Renal pelvis (tissue), 4 donors: Measurements from ENCODE around the gene AUTS2. TPM values are rescaled to one million over a fixed set of nuclear protein-coding genes. Genes with fewer than 3 reads are reported as not detected.

Source experiments
- DNase-seq: peaks from one replicate; pipeline ENCODE4 v3.0.0-alpha.2; 2013
- polyA plus RNA-seq, 3 donors: library from polyadenylated mRNA; unstranded; fragments of 120-200 nt; gene quantifications; one replicate each; pipeline ENCODE4 v1.2.1, GENCODE V29; 2013; ENCODE audit not compliant: insufficient read length in 3 of 3

AUTS2 gene
- polyA plus RNA-seq, 3 donors: 85.8 to 114 (median 86.6) TPM

- no peak for DNase-seq
These were observed 518.0 kb downstream of the AUTS2 start for GRCh38 chr7:70116244-70116643.

GRCh38 chr7:70116867-70117266 is 518.6 kb downstream of the AUTS2 start:
- no peak for DNase-seq

GRCh38 chr7:70120851-70121250 is 522.6 kb downstream of the AUTS2 start:
- DNase-seq: no peak

DNA sequence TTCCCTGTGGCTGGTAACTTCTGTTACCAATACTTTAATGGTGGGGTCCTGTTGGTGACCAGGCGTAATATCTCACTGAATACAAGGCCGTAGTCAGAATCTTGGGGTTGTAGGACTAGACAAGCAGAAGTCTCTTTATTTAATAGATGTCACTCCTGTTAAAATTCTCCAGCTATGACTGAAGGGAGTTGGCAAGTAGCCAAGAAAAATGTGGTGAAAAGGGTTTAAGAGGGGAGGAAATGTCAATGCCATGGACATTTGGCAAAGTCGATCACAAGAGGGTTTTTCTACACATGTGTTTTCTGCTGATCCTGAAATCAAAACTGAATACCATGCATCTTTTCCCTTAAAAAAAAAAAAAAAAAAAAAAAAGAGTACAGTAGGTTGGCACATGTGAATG is 533.5 kb downstream of the AUTS2 start:
- DNase-seq: no peak

GRCh38 chr7:70132226-70132851 is 534.1 kb downstream of the AUTS2 start:
- DNase-seq: no peak

DNA sequence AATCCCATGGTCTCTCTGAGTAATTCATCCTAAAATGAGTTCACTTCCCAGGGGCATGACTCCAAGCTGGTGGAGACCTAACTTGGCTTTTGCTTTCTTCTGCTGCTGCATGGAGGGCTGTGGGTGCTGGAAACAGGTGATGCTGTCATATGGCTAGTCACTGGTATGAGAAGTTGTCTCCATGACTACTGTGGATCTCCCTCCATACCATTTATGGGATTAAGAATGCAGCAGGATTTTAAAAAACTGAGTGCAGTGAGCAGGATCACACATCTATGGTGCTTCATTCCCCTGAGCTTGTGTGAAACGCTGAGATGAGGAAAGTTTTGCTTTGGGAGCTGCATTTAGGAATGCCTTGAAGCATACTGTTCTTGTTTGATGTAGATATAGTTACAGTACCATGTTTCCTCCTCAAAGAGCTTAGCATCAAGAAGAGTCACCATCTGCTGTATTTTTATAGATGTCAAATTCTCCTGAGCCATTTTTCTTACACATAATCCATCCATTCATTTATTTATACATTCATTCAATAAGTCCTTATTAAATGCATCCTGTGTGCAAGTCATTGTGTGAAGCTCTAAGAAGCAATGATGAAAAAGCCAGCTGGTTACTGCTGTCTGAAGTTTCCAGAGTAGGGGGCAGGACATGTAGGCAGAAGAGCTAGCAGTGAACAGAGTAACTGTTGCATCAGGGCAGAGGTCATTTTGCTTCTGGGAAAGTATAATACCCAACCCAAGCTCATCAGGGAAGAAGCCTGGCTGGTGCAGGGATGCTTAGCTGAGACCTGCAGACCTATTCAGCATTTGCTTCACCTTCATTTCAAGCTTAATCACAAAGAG is 534.8 kb downstream of the AUTS2 start:
- no peak for DNase-seq

DNA sequence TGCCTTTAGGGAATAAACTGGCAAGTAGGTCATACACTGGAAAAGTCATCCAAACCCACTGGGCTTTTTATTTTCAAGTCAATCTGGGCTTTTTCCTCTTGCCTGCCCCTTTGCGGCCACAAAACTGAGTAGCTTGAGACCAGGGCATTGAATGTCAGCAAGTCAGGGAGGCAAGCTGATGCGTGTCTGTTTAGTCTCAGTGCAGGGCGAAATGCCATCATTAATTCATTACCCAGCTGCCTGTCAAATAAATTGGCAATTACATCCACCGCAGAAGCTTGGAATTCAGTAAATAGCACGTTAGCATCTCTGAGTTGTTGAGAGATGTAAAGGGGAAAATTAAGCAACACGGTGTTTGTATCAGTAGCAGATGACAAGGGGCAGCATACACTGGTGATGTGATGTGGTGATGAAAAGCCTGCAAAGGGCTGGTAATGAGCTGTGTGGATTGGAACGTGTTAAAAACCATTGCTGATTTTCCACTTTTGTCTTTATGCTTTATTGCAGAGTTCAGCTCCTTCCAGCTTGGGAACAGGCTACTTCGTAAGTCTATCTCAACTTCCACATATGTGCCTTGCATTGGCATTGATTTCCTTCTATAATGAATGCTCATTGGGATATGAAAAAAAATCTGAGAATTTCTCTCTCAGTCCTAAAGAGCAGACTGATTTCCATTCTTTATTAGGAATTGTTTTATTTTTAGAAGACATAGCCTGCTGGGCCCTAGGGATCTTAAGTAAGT is 535.9 kb downstream of the AUTS2 start:
- DNase-seq: no peak

- DNase-seq: no peak
These were observed 537.4 kb downstream of the AUTS2 start for GRCh38 chr7:70135656-70136055.

GRCh38 chr7:70137126-70137525 is 538.9 kb downstream of the AUTS2 start:
- no peak for DNase-seq

GRCh38 chr7:70142247-70142932 is 544.1 kb downstream of the AUTS2 start:
- DNase-seq: no peak

- peak; percentile 86 for DNase-seq
These were observed 545.1 kb downstream of the AUTS2 start for GRCh38 chr7:70143075-70144044.

GRCh38 chr7:70148997-70149396 is 550.7 kb downstream of the AUTS2 start:
- no peak for DNase-seq

- no peak for DNase-seq
These were observed 554.0 kb downstream of the AUTS2 start for GRCh38 chr7:70152313-70152712.

- no peak for DNase-seq
These were observed 555.7 kb downstream of the AUTS2 start for GRCh38 chr7:70153933-70154332.

- DNase-seq: no peak
These were observed 556.4 kb downstream of the AUTS2 start for GRCh38 chr7:70154521-70155180.

- DNase-seq: no peak
These were observed 557.8 kb downstream of the AUTS2 start for GRCh38 chr7:70156057-70156456.

DNA sequence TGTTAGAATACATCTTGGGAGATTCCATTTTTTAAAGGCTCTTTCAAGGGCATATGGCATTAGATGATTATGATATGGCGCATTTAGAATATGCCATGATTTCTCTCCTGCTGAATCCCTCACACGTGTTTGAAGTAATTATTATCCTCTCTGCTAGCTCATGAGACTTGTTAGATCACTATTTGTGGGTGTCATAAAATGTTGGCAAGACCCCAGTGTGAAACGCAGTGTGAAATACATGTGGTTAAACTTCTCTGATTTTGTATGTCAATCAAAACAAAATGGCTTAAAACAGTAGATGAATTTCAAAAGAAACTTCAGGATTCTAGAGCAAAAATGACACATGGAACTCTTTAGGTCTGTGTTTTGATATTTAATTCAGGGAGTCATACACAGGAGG is 560.8 kb downstream of the AUTS2 start:
- no peak for DNase-seq

GRCh38 chr7:70165477-70166170 is 567.3 kb downstream of the AUTS2 start:
- no peak for DNase-seq

DNA sequence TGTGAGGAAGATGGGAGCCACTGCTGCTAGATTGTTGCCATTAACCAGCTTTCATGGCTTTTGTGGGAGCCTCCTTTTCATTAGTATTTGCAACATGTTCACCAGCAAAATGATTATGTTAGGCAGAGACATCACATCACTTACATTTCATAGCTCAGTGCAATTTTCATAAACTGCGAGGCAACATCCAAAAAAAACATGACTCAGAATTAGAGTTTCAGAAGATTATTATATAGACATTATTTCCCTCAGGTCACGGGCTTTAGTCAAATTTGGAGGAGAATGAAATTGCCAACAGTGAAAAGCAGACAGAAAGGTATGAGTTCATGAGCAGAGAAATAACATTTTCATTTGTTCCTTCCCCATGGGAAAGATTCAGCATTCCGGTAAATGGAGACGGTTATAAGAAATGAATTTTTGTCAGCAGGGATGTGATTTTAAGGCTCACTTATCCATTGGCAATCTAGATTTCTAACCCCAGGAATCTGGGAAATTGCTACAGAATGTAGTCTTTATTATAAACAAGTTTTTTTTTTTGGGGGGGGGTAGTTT is 573.2 kb downstream of the AUTS2 start:
- DNase-seq: no peak
